SU-DHL-6 (cell line): ENCODE measurements around the gene LRRC56.
"Not testable (repeated sequence)": the region's sequence is repeated elsewhere in the genome, so short reads cannot be mapped to it uniquely, and the experiment has no call there.

Experiments used
- H2AFZ ChIP-seq: fragments of 200-600 bp; sonication (generic); 2 replicates; pipeline ENCODE4 v1.6.1; 2014; ENCODE audit warnings: low read depth, mild to moderate bottlenecking, moderate library complexity, mixed read lengths, antibody characterized with exemption, low read length; ENCODE audit not compliant: severe bottlenecking
- H3F3A ChIP-seq: fragments of 200-600 bp; shearing (Covaris generic); 2 replicates; pipeline ENCODE4 v1.6.0; 2016; ENCODE audit warnings: antibody characterized with exemption, mild to moderate bottlenecking; ENCODE audit not compliant: insufficient read depth
- H3K27ac ChIP-seq: fragments of 200-600 bp; sonication (generic); 2 replicates; pipeline ENCODE4 v1.5.1; 2016; ENCODE audit warnings: low read depth, mild to moderate bottlenecking, low read length, moderate library complexity, mixed read lengths
- H3K27me3 ChIP-seq: fragments of 200-600 bp; sonication (generic), shearing (Covaris generic); 2 replicates; pipeline ENCODE4 v1.6.0; 2014; ENCODE audit warnings: mild to moderate bottlenecking, low read length
- H3K36me3 ChIP-seq: fragments of 200-600 bp; sonication (generic); 2 replicates; pipeline ENCODE4 v1.6.1; 2014; ENCODE audit warnings: mild to moderate bottlenecking, low read length, mixed read lengths
- H3K4me2 ChIP-seq: fragments of 300-600, 200-600 bp; shearing (Covaris generic), sonication (generic); 2 replicates; pipeline ENCODE4 v1.6.0; 2014; ENCODE audit warnings: low read length, low read depth, mild to moderate bottlenecking; ENCODE audit not compliant: poor library complexity, severe bottlenecking
- H3K4me3 ChIP-seq: fragments of 200-600 bp; sonication (generic); 2 replicates; pipeline ENCODE4 v1.5.1; 2014; ENCODE audit warnings: antibody characterized with exemption, low read length, mild to moderate bottlenecking, mixed read lengths; ENCODE audit not compliant: insufficient read depth, poor library complexity, severe bottlenecking
- H3K79me2 ChIP-seq: fragments of 200-600 bp; sonication (generic); 2 replicates; pipeline ENCODE4 v1.6.1; 2014; ENCODE audit warnings: mild to moderate bottlenecking, low read length, moderate library complexity; ENCODE audit not compliant: insufficient read depth
- H3K9ac ChIP-seq: fragments of 200-600 bp; sonication (generic); 2 replicates; pipeline ENCODE4 v1.7.0; 2014; ENCODE audit warnings: mild to moderate bottlenecking, low read length
- H3K9me2 ChIP-seq: fragments of 200-600 bp; sonication (generic); replicated peaks from 2 replicates; pipeline ENCODE4 v1.6.1; 2014; ENCODE audit warnings: low read length; ENCODE audit not compliant: insufficient read depth
- H3K9me3 ChIP-seq: fragments of 200-600 bp; sonication (generic); 2 replicates; pipeline ENCODE4 v1.6.1; 2014; ENCODE audit warnings: low read length, mixed read lengths; ENCODE audit not compliant: insufficient read depth
- H4K20me1 ChIP-seq: fragments of 200-600 bp; sonication (generic); 2 replicates; pipeline ENCODE4 v1.6.1; 2014; ENCODE audit warnings: low read depth, mild to moderate bottlenecking, antibody characterized with exemption, low read length, moderate library complexity, mixed read lengths
- CTCF ChIP-seq: fragments of 200-600 bp; sonication (generic); IDR thresholded peaks from one replicate; pipeline ENCODE4 v1.5.1; 2017; ENCODE audit warnings: antibody characterized with exemption, mild to moderate bottlenecking, low read length, moderate library complexity; ENCODE audit not compliant: insufficient read depth, poor library complexity, severe bottlenecking
- EZH2phosphoT487 ChIP-seq: fragments of 200-600 bp; sonication (generic), shearing (Covaris generic); conservative IDR thresholded peaks from 2 replicates; pipeline ENCODE4 v1.6.1; 2018; ENCODE audit warnings: mild to moderate bottlenecking, antibody characterized with exemption, low read length, moderate library complexity, mixed read lengths

LRRC56 gene

DNA sequence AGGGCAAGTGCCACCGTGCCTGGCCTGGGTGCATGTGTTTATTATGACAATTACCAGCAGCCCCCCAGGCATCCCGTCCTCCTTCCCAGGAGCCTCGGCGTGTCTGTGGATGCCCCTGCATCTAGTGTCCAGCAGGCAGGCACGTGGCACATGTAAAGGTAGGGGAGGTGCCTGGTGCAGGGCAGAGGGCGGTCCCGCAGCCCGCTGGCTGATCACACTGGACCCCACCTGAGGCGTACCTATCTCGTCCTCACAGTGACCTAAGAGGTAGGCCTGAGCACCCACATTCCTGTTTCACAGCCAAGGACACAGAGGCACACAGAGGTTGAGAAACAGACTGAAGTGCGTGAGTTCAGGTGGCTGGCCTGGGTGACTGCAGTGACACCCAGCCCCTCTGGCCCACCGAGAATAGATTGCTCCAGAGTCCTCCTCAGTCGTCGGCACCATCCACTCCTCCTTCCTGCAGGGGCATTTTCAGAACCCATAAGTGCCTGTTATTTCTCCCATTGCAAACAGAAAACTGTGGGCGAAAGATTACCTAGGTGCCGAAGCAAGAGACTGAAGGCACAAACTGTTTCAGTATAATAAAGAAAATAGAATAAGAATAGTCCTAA lies 35.9 kb downstream of the LRRC56 start:
- Histone ChIP-seq H3K27ac (no peak overlapping the region), H3K9me2 (no peaks in the 10 kb centered on the region), H3F3A (0 out of 2 replicates have a peak, but pooled peaks cover 3% of the 10 kb centered on the region), H3K79me2 (peaks cover 16% of the 10 kb centered on the region), H3K9me3 (no peaks in the 10 kb centered on the region), H2AFZ (no peak overlapping the region), H3K9ac (no peak overlapping the region), H3K4me2 (no peak overlapping the region), H3K36me3 (no peaks in the 10 kb centered on the region), H4K20me1 (peaks cover 12% of the 10 kb centered on the region; the same call in 1 of the 2 replicates), H3K27me3 (no peaks in the 10 kb centered on the region), H3K4me3 (no peak overlapping the region)
- TF ChIP-seq CTCF = no peak
- no peak for TF ChIP-seq EZH2phosphoT487

DNA sequence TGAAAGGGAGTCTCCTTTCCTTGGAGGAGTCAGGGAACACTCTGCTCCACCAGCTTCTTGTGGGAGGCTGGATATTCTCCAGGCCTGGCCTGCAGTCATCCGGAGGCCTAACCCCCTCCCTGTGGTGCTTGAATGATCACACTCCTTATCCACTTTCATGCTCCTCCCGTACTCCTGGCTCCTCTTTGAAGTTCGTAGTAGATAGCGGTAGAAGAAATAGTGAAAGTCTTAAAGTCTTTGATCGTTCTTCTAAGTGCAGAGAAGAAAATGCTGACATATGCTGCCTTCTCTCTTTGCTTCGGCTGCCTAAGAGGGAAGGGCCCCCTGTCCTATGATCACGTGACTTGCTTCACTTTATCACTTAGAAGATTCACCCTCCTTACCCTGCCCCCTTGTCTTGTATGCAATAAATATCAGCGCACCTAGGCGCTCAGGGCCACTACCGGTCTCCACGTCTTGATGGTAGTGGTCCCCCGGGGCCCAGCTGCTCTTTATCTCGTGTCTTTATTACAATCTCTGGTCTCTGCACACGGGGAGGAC lies 36.8 kb downstream of the LRRC56 start:
- not testable (repeated sequence) for H2AFZ ChIP-seq, H3K36me3 ChIP-seq, H3K9me3 ChIP-seq, H3K27ac ChIP-seq, H3K27me3 ChIP-seq, H3K9me2 ChIP-seq, H3K4me2 ChIP-seq, H3K9ac ChIP-seq, H3F3A ChIP-seq, H3K4me3 ChIP-seq
- peaks cover 15% of the 10 kb centered on the region; the same call in 1 of the 2 replicates for H4K20me1 ChIP-seq
- peaks cover 24% of the 10 kb centered on the region for H3K79me2 ChIP-seq

- H3K9me2 ChIP-seq = no peaks in the 10 kb centered on the region
- no peaks in the 10 kb centered on the region for H3K27me3 ChIP-seq
- H3K9ac ChIP-seq = no peak overlapping the region
- H3K36me3 ChIP-seq = no peaks in the 10 kb centered on the region
- no peak overlapping the region for H2AFZ ChIP-seq
- no peaks in the 10 kb centered on the region for H3K9me3 ChIP-seq
- no peak overlapping the region for H3K27ac ChIP-seq
- TF ChIP-seq CTCF (no peak), EZH2phosphoT487 (no peak)
- H3K4me2 ChIP-seq = no peak overlapping the region
- H3K4me3 ChIP-seq = no peak overlapping the region
- peaks cover 21% of the 10 kb centered on the region; the same call in 1 of the 2 replicates for H4K20me1 ChIP-seq
- 0 out of 2 replicates have a peak, but pooled peaks cover 3% of the 10 kb centered on the region for H3F3A ChIP-seq
- H3K79me2 ChIP-seq = peaks cover 31% of the 10 kb centered on the region
Observed at GRCh38 chr11:574632-575312, 37.4 kb downstream of the LRRC56 start.
